T-helper 2 cell treated with Interferon-gamma antibody and Interleukin-4, amounts not matched to agents 100 ng/mL and 5 ng/mL, for 36 hours (primary cell): ENCODE data around the gene OR2L8. TPM values are rescaled to one million over a fixed set of nuclear protein-coding genes. Genes with fewer than 3 reads are reported as not detected.

ENCODE experiments used
- intact Hi-C: fragments of 100-400 bp; cut with micrococcal nuclease; formaldehyde crosslinking; loops from one replicate; pipeline ENCODE4 v1.15.1; 2023
- total RNA-seq: library from RNA; stranded (reverse); gene quantifications from 2 replicates; pipeline ENCODE4 v1.2.3, GENCODE V29; 2022

Gene OR2L8
- total RNA-seq, 1 donor from 2014 or later, result 0.30 TPM

GRCh38 chr1:247966532-247967204, 18.0 kb downstream of the OR2L8 start:
- intact Hi-C loops, result no loop called here

DNA sequence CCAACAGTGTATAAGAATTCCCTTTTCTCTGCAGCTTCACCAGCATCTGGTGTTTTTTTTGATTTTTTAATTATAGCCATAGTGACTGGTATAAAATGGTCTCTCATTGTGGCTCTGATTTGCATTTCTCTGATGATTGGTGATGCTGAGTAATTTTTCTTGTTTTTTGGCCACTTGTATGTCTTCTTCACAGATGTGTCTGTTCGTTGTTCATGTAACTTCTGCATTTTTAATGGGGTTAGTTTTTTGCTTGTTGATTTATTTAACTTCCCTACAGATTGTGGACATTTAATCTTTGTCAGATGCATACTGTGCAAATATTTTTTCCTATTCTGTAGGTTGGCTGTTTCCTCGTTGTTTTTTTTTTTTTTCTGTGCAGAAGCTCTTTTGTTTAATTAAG, 44.3 kb downstream of the OR2L8 start:
- intact Hi-C loops, result no loop called here

GRCh38 chr1:247998811-247999210, 50.2 kb downstream of the OR2L8 start:
- intact Hi-C loops, result no loop called here

Other genes starting within 250 kb of the OR2L8 start
- not detected in 2 replicates for gene OR6F1, start 232.2 kb upstream of the OR2L8 start, total RNA-seq
- gene OR14K1, start 210.2 kb upstream of the OR2L8 start, total RNA-seq, result not detected in 2 replicates
- not detected in 2 replicates for gene OR14A2, start 200.7 kb upstream of the OR2L8 start, total RNA-seq
- gene OR1C1, start 188.3 kb upstream of the OR2L8 start, total RNA-seq, result not detected in 2 replicates
- not detected in 2 replicates for gene OR14A16, start 124.7 kb upstream of the OR2L8 start, total RNA-seq
- gene OR11L1, start 107.0 kb upstream of the OR2L8 start, total RNA-seq, result not detected in 2 replicates
- gene TRIM58, start 91.7 kb upstream of the OR2L8 start, total RNA-seq, result 2.6 and 2.7 TPM in 2 replicates
- gene OR2W3, start 53.3 kb upstream of the OR2L8 start, total RNA-seq, result 0.75 and 0.93 TPM in 2 replicates
- gene OR2T8, start 28.6 kb upstream of the OR2L8 start, total RNA-seq, result not detected in 2 replicates
- not detected in 2 replicates for gene OR2AJ1, start 24.0 kb upstream of the OR2L8 start, total RNA-seq
- not detected in 2 replicates for gene OR2AK2, start 16.4 kb downstream of the OR2L8 start, total RNA-seq
- not detected in 2 replicates for gene OR2L5, start 64.8 kb downstream of the OR2L8 start, total RNA-seq
- gene OR2L2, start 81.2 kb downstream of the OR2L8 start, total RNA-seq, result 0.05 and 0.11 TPM in 2 replicates
- 0.11 TPM in 1 of 2 replicates, not detected in the other for gene OR2L3, start 98.0 kb downstream of the OR2L8 start, total RNA-seq
- not detected in 2 replicates for gene OR2L13, start 146.3 kb downstream of the OR2L8 start, total RNA-seq
- not detected in 2 replicates for gene OR2M5, start 196.3 kb downstream of the OR2L8 start, total RNA-seq
- gene OR2M2, start 226.0 kb downstream of the OR2L8 start, total RNA-seq, result not detected in 2 replicates
- gene OR2M3, start 248.4 kb downstream of the OR2L8 start, total RNA-seq, result not detected in 2 replicates